KMS-11 (cell line): Measurements from ENCODE around the gene NPHP4.

Source experiments
- H2AFZ ChIP-seq: fragments of 200-600 bp; sonication (generic); 2 replicates; pipeline ENCODE4 v1.6.1; 2016; ENCODE audit warnings: antibody characterized with exemption, mixed run types, low read depth
- H3K27ac ChIP-seq: fragments of 200-600 bp; sonication (generic); 2 replicates; pipeline ENCODE4 v1.6.1; 2016; ENCODE audit warnings: mild to moderate bottlenecking, mixed run types
- H3K27me3 ChIP-seq: fragments of 200-600 bp; sonication (generic); 2 replicates; pipeline ENCODE4 v1.6.1; 2017; ENCODE audit warnings: mild to moderate bottlenecking, low read depth, mixed run types, moderate library complexity; ENCODE audit not compliant: insufficient read depth
- H3K36me3 ChIP-seq: fragments of 200-600 bp; sonication (generic); 2 replicates; pipeline ENCODE4 v1.6.1; 2017; ENCODE audit warnings: mild to moderate bottlenecking, mixed run types; ENCODE audit not compliant: insufficient read depth
- H3K4me1 ChIP-seq: fragments of 200-600 bp; sonication (generic); 2 replicates; pipeline ENCODE4 v1.6.1; 2016; ENCODE audit warnings: mild to moderate bottlenecking, low read depth, mixed run types; ENCODE audit not compliant: poor library complexity, severe bottlenecking
- H3K4me2 ChIP-seq: fragments of 200-600 bp; sonication (generic); 2 replicates; pipeline ENCODE4 v1.7.0; 2016; ENCODE audit warnings: mild to moderate bottlenecking, mixed run types
- H3K4me3 ChIP-seq: fragments of 200-600 bp; sonication (generic); IDR thresholded peaks from 2 replicates; pipeline ENCODE4 v1.6.1; 2017; ENCODE audit warnings: low read depth, low read length, mixed read lengths; ENCODE audit not compliant: insufficient read depth
- H3K79me2 ChIP-seq: fragments of 200-600 bp; sonication (generic); 2 replicates; pipeline ENCODE4 v1.6.1; 2016; ENCODE audit warnings: low read depth, mixed run types; ENCODE audit not compliant: insufficient read depth
- H3K9ac ChIP-seq: fragments of 200-600 bp; sonication (generic); 2 replicates; pipeline ENCODE4 v1.6.1; 2016; ENCODE audit warnings: mild to moderate bottlenecking, mixed run types
- H4K20me1 ChIP-seq: fragments of 200-600 bp; sonication (generic); 2 replicates; pipeline ENCODE4 v1.6.1; 2016; ENCODE audit warnings: mild to moderate bottlenecking, mixed run types; ENCODE audit not compliant: insufficient read depth
- TF ChIP-seq, protein P1 (sequence below): fragments of 200-600 bp; sonication (generic); conservative IDR thresholded peaks from 2 replicates; pipeline ENCODE4 v1.6.1; 2017; ENCODE audit warnings: low read depth, mild to moderate bottlenecking, antibody characterized with exemption, low read length, moderate library complexity, mixed read lengths

Gene NPHP4

GRCh38 chr1:5858844-5859407 lies 133.3 kb downstream of the NPHP4 start:
- H3K4me1 ChIP-seq: no peaks in the 10 kb centered on the region

DNA sequence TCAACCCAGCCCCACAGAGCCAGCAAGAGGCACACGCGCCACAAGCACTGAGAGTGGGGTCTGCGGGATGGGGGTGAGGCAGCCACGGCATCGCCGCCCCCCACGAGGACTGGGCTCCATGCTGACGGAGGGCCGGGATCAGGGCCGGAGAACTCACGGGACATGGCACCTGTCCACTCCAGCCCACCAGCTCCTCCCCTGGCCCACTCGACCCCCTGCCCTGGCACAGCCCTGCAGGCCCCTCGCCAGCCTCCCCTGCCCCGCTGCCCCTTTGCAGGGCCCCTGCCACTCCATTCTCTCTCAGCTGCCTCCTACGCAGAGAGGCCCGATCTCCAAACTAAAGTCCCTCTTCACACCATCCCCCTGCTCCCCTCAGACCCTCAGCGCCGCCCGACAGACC lies 134.0 kb downstream of the NPHP4 start:
- Histone ChIP-seq H3K27me3 (0 out of 2 replicates have a peak, but pooled peaks cover 5% of the 10 kb centered on the region), H3K4me3 (no peak overlapping the region), H3K79me2 (no peaks in the 10 kb centered on the region), H3K4me2 (no peak overlapping the region), H3K36me3 (no peaks in the 10 kb centered on the region), H3K9ac (no peak overlapping the region), H4K20me1 (no peaks in the 10 kb centered on the region), H2AFZ (no peak overlapping the region), H3K27ac (no peak overlapping the region), H3K4me1 (no peaks in the 10 kb centered on the region)
- TF ChIP-seq, protein P1, sequence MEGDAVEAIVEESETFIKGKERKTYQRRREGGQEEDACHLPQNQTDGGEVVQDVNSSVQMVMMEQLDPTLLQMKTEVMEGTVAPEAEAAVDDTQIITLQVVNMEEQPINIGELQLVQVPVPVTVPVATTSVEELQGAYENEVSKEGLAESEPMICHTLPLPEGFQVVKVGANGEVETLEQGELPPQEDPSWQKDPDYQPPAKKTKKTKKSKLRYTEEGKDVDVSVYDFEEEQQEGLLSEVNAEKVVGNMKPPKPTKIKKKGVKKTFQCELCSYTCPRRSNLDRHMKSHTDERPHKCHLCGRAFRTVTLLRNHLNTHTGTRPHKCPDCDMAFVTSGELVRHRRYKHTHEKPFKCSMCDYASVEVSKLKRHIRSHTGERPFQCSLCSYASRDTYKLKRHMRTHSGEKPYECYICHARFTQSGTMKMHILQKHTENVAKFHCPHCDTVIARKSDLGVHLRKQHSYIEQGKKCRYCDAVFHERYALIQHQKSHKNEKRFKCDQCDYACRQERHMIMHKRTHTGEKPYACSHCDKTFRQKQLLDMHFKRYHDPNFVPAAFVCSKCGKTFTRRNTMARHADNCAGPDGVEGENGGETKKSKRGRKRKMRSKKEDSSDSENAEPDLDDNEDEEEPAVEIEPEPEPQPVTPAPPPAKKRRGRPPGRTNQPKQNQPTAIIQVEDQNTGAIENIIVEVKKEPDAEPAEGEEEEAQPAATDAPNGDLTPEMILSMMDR: no peak

More at GRCh38 chr1:5858844-5859407, 133.3 kb downstream of the NPHP4 start:
- TF ChIP-seq, protein P1: no peak
- Histone ChIP-seq H3K9ac (no peak overlapping the region), H3K27ac (no peak overlapping the region), H4K20me1 (no peaks in the 10 kb centered on the region), H2AFZ (no peak overlapping the region), H3K4me2 (no peak overlapping the region), H3K4me3 (no peak overlapping the region), H3K27me3 (0 out of 2 replicates have a peak, but pooled peaks cover 5% of the 10 kb centered on the region), H3K79me2 (no peaks in the 10 kb centered on the region), H3K36me3 (no peaks in the 10 kb centered on the region)

DNA sequence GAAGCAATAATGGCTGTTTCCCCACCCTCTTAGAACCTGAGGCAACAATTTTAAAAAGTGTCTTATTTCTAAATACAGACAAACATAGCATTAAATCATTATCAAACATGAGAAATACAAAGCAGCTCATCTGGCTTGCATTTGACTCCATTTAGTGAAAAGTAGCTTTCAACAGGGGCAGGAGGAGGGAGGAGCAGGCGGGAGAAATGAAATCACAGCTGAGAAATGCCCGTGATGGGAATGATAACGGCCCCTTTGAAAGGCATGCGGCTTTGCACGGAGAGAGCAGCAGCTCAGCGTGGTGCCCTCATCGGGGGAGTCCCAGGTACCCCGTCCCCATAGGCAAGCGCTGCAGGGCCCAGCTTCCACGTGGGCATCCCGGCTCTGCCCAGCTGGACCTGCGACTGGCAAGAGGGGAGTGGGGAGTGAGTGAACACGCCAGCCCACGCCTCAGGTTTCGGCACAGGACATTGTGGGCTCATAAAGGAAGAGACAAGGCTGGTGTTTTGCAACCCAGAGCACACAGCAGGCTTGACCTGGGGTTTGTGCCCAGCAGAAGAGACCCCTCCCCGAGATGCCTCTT lies 134.6 kb downstream of the NPHP4 start:
- TF ChIP-seq, protein P1: no peak
- Histone ChIP-seq H3K4me2 (no peak overlapping the region), H3K4me1 (no peaks in the 10 kb centered on the region), H3K4me3 (no peak overlapping the region), H3K9ac (no peak overlapping the region), H3K36me3 (no peaks in the 10 kb centered on the region), H3K79me2 (no peaks in the 10 kb centered on the region), H3K27ac (no peak overlapping the region), H2AFZ (no peak overlapping the region), H4K20me1 (no peaks in the 10 kb centered on the region), H3K27me3 (peaks cover 5% of the 10 kb centered on the region)

- no peak overlapping the region for H3K4me3 ChIP-seq
- H3K79me2 ChIP-seq: no peaks in the 10 kb centered on the region
- no peaks in the 10 kb centered on the region for H3K4me1 ChIP-seq
- no peak overlapping the region for H2AFZ ChIP-seq
- TF ChIP-seq, protein P1: no peak
- H3K9ac ChIP-seq: no peak overlapping the region
- H3K27me3 ChIP-seq: peaks cover 5% of the 10 kb centered on the region
- H3K36me3 ChIP-seq: no peaks in the 10 kb centered on the region
- no peaks in the 10 kb centered on the region for H4K20me1 ChIP-seq
- H3K4me2 ChIP-seq: no peak overlapping the region
- no peak overlapping the region for H3K27ac ChIP-seq
Observed at GRCh38 chr1:5857011-5857410, 135.2 kb downstream of the NPHP4 start.
